GM23338 (cell line): ENCODE measurements around the gene EGFR. TPM values are rescaled to one million over a fixed set of nuclear protein-coding genes. Genes with fewer than 3 reads are reported as not detected.

Experiments
- ATAC-seq: fragments of 200-7000 bp; cut with Tn5 transposase; 3 replicates; pipeline ENCODE4 v1.9.1; 2020
- DNase-seq: peaks from one replicate; pipeline ENCODE4 v3.0.0-alpha.2; 2015; ENCODE audit warnings: low spot score
- H2AFZ ChIP-seq: fragments of 200-600 bp; sonication (generic); 2 replicates; pipeline ENCODE4 v1.8.0; 2016; ENCODE audit warnings: antibody characterized with exemption, mild to moderate bottlenecking, moderate library complexity
- H3F3A ChIP-seq: fragments of 200-600 bp; sonication (generic); replicated peaks from 2 replicates; pipeline ENCODE4 v1.8.0; 2017; ENCODE audit warnings: antibody characterized with exemption, mixed run types, low read depth
- H3K27ac ChIP-seq: fragments of 200-600 bp; sonication (generic); 2 replicates; pipeline ENCODE4 v1.6.1; 2016; ENCODE audit warnings: low read depth
- H3K27me3 ChIP-seq: fragments of 200-600 bp; sonication (generic); 2 replicates; pipeline ENCODE4 v1.8.0; 2016; ENCODE audit warnings: mild to moderate bottlenecking, mixed run types, moderate library complexity; ENCODE audit not compliant: insufficient read depth
- H3K36me3 ChIP-seq: fragments of 200-600 bp; sonication (generic); 2 replicates; pipeline ENCODE4 v1.8.0; 2016; ENCODE audit warnings: mild to moderate bottlenecking; ENCODE audit not compliant: insufficient read depth
- H3K4me1 ChIP-seq: fragments of 200-600 bp; sonication (generic); 2 replicates; pipeline ENCODE4 v1.8.0; 2016; ENCODE audit warnings: mild to moderate bottlenecking, moderate library complexity; ENCODE audit not compliant: insufficient read depth
- H3K4me2 ChIP-seq: fragments of 200-600 bp; sonication (generic); 2 replicates; pipeline ENCODE4 v1.7.1; 2017; ENCODE audit warnings: mixed run types
- H3K4me3 ChIP-seq: fragments of 200-600 bp; sonication (generic); 2 replicates; pipeline ENCODE4 v1.6.1; 2016; ENCODE audit warnings: mixed run types
- H3K79me2 ChIP-seq: fragments of 200-600 bp; sonication (generic); replicated peaks from 2 replicates; pipeline ENCODE4 v1.8.0; 2017; ENCODE audit warnings: mild to moderate bottlenecking; ENCODE audit not compliant: insufficient read depth
- H3K9me2 ChIP-seq: fragments of 200-600 bp; sonication (generic); 2 replicates; pipeline ENCODE4 v1.8.0; 2017; ENCODE audit not compliant: insufficient read depth
- H4K20me1 ChIP-seq: fragments of 200-600 bp; sonication (generic); replicated peaks from 2 replicates; pipeline ENCODE4 v1.8.0; 2017; ENCODE audit warnings: mild to moderate bottlenecking; ENCODE audit not compliant: insufficient read depth
- H3K27ac Mint-ChIP-seq: 2 replicates; pipeline ENCODE4 v1.8.0; 2020; ENCODE audit warnings: inconsistent platforms, mild to moderate bottlenecking, moderate library complexity, mixed read lengths
- H3K27me3 Mint-ChIP-seq: 3 replicates; pipeline ENCODE4 v1.8.0; 2022; ENCODE audit warnings: low read depth, mild to moderate bottlenecking, moderate library complexity, mixed read lengths, inconsistent platforms; ENCODE audit not compliant: insufficient read depth, poor library complexity
- H3K36me3 Mint-ChIP-seq: 3 replicates; pipeline ENCODE4 v1.8.0; 2021; ENCODE audit warnings: low read depth, mild to moderate bottlenecking, inconsistent platforms, moderate library complexity, mixed read lengths
- H3K4me1 Mint-ChIP-seq: 3 replicates; pipeline ENCODE4 v1.8.0; 2020; ENCODE audit warnings: mild to moderate bottlenecking, inconsistent platforms, mixed read lengths
- H3K4me3 Mint-ChIP-seq: 3 replicates; pipeline ENCODE4 v1.8.0; 2021; ENCODE audit warnings: moderate library complexity, mild to moderate bottlenecking, inconsistent platforms, mixed read lengths
- H3K9me3 Mint-ChIP-seq: 3 replicates; pipeline ENCODE4 v1.8.0; 2020; ENCODE audit warnings: moderate library complexity, mild to moderate bottlenecking, inconsistent platforms, mixed read lengths
- CREB1 ChIP-seq: fragments of 250-450 bp; sonication (Bioruptor Pico); IDR thresholded peaks from 2 replicates; pipeline ENCODE4 v1.5.0; 2020; ENCODE audit warnings: low read depth, mild to moderate bottlenecking, moderate library complexity
- EZH2 ChIP-seq: fragments of 200-600 bp; sonication (generic); IDR thresholded peaks from one replicate; pipeline ENCODE4 v1.8.0; 2017; ENCODE audit warnings: antibody characterized with exemption, mild to moderate bottlenecking, low read depth; ENCODE audit not compliant: unreplicated experiment
- EZH2phosphoT487 ChIP-seq: fragments of 200-600 bp; sonication (generic); IDR thresholded peaks from one replicate; pipeline ENCODE4 v1.8.1; 2018; ENCODE audit warnings: antibody characterized with exemption; ENCODE audit not compliant: unreplicated experiment
- JUNB ChIP-seq: IDR thresholded peaks from one replicate; pipeline ENCODE4 v1.6.1; 2016; ENCODE audit warnings: antibody characterized with exemption; ENCODE audit not compliant: unreplicated experiment
- NANOG ChIP-seq: IDR thresholded peaks from 2 replicates; pipeline ENCODE4 v1.6.1; 2016; ENCODE audit warnings: antibody characterized with exemption, borderline replicate concordance
- POLR2AphosphoS5 ChIP-seq: IDR thresholded peaks from 2 replicates; pipeline ENCODE4 v1.6.1; 2016; ENCODE audit warnings: antibody characterized with exemption, low read depth
- STAT1 ChIP-seq: IDR thresholded peaks from one replicate; pipeline ENCODE4 v1.6.1; 2016; ENCODE audit warnings: antibody characterized with exemption; ENCODE audit not compliant: unreplicated experiment
- ZNF114 ChIP-seq: fragments of 250-450 bp; sonication (Bioruptor Pico); IDR thresholded peaks from 2 replicates; pipeline ENCODE4 v1.5.0; 2020; ENCODE audit warnings: mild to moderate bottlenecking, moderate library complexity
- ZNF331 ChIP-seq: fragments of 250-450 bp; sonication (Bioruptor Pico); IDR thresholded peaks from 2 replicates; pipeline ENCODE4 v1.5.0; 2020; ENCODE audit warnings: low read depth, mild to moderate bottlenecking, moderate library complexity
- polyA plus RNA-seq: library from polyadenylated mRNA; unstranded; fragments of >200 nt; fragmentation: Nextera tagmentation; extraction: Ambion mirVana; gene quantifications from 2 replicates; pipeline ENCODE4 v1.2.1, GENCODE V29; 2016
- total RNA-seq: library from RNA; depleted of rRNA; stranded (reverse); fragments of >200 nt; shearing (Covaris generic); gene quantifications from 2 replicates; pipeline ENCODE4 v1.2.3, GENCODE V29; 2014
- TF ChIP-seq, protein P1 (sequence below): IDR thresholded peaks from one replicate; pipeline ENCODE4 v1.6.1; 2018; ENCODE audit warnings: antibody characterized with exemption; ENCODE audit not compliant: unreplicated experiment
- TF ChIP-seq, protein P2 (sequence below), 2 experiments: fragments of 200-600 bp in 1 of 2; sonication (generic) in 1 of 2; conservative IDR thresholded peaks; 2 replicates each; pipeline versions ENCODE4 v1.5.1 to v1.6.1; 2016 to 2017; ENCODE audit warnings: antibody characterized with exemption in 2 of 2, low read depth in 2 of 2, mild to moderate bottlenecking in 2 of 2, moderate library complexity in 1 of 2
- TF ChIP-seq, protein P3 (sequence below): fragments of 250-450 bp; sonication (Bioruptor Pico); IDR thresholded peaks from 2 replicates; pipeline ENCODE4 v1.5.0; 2020; ENCODE audit warnings: mild to moderate bottlenecking, moderate library complexity
- TF ChIP-seq, protein P4 (sequence below): IDR thresholded peaks from 2 replicates; pipeline ENCODE4 v1.6.1; 2016; ENCODE audit warnings: antibody characterized with exemption

The EGFR gene
- total and polyA plus RNA-seq, 2 experiments from 2014 or later, result 1.5 to 4.5 TPM

DNA sequence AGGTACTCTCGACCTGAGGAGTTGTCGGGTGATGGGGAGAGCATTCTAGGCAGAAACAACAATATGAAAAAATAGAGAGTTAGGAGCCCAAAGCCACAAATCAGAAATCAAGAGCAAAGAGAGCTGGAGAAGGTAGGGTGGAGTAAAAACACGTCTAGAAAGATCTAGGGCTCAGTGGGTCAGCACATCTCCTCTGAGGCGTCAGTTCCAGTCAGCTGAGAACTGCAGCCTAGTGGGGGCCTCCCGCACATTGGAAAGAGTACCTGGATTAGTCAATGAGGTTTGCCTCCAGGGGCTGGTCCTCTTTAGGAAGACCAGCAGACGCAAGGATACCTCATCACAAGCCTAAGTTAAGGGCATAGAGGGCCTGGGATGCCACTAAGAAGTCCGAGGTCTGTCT lies 233.1 kb downstream of the EGFR start (continued):
- TF ChIP-seq EZH2 (no peak), EZH2phosphoT487 (no peak)

DNA sequence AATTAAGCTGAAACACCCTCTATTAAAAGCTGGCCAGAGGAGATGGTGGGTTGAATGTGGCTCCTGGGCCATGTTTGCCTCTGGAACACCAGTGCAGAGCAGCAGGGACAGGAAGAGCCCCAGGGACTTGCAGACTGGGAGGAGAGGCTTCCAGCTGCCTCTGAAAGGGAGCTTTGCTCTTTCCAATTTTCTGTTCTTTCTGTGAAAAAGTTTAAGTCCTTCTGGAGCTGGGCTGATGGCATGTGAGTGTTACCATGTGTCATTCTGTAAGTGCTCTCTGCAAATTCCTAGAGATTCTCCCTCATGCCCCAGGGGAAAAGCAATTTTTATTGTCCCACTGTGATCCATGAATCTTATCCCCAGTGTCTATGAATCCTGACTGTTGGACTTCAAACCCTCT lies 233.6 kb downstream of the EGFR start:
- Histone ChIP-seq H3K4me3 (no peak overlapping the region), H2AFZ (no peak overlapping the region), H3K36me3 (no peaks in the 10 kb centered on the region), H3K4me1 (no peaks in the 10 kb centered on the region), H3K79me2 (no peaks in the 10 kb centered on the region), H3K27ac (no peak overlapping the region), H3K4me2 (no peak overlapping the region), H3K9me2 (0 out of 2 replicates have a peak, but pooled peaks cover 3% of the 10 kb centered on the region), H3F3A (no peaks in the 10 kb centered on the region), H4K20me1 (no peaks in the 10 kb centered on the region), H3K27me3 (peaks cover 45% of the 10 kb centered on the region)
- Mint-ChIP-seq H3K4me1 (peaks cover 12% of the 10 kb centered on the region), H3K4me3 (no peak overlapping the region), H3K27me3 (peaks cover 38% of the 10 kb centered on the region), H3K36me3 (no peaks in the 10 kb centered on the region; the same call in 2 of the 3 replicates), H3K9me3 (no peaks in the 10 kb centered on the region), H3K27ac (no peak overlapping the region)
- ATAC-seq (no peak), DNase-seq (no peak)
- no peak for TF ChIP-seq NANOG
- TF ChIP-seq, protein P1, sequence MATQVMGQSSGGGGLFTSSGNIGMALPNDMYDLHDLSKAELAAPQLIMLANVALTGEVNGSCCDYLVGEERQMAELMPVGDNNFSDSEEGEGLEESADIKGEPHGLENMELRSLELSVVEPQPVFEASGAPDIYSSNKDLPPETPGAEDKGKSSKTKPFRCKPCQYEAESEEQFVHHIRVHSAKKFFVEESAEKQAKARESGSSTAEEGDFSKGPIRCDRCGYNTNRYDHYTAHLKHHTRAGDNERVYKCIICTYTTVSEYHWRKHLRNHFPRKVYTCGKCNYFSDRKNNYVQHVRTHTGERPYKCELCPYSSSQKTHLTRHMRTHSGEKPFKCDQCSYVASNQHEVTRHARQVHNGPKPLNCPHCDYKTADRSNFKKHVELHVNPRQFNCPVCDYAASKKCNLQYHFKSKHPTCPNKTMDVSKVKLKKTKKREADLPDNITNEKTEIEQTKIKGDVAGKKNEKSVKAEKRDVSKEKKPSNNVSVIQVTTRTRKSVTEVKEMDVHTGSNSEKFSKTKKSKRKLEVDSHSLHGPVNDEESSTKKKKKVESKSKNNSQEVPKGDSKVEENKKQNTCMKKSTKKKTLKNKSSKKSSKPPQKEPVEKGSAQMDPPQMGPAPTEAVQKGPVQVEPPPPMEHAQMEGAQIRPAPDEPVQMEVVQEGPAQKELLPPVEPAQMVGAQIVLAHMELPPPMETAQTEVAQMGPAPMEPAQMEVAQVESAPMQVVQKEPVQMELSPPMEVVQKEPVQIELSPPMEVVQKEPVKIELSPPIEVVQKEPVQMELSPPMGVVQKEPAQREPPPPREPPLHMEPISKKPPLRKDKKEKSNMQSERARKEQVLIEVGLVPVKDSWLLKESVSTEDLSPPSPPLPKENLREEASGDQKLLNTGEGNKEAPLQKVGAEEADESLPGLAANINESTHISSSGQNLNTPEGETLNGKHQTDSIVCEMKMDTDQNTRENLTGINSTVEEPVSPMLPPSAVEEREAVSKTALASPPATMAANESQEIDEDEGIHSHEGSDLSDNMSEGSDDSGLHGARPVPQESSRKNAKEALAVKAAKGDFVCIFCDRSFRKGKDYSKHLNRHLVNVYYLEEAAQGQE, result no peak
- no peak for TF ChIP-seq EZH2phosphoT487
- TF ChIP-seq, protein P2, sequence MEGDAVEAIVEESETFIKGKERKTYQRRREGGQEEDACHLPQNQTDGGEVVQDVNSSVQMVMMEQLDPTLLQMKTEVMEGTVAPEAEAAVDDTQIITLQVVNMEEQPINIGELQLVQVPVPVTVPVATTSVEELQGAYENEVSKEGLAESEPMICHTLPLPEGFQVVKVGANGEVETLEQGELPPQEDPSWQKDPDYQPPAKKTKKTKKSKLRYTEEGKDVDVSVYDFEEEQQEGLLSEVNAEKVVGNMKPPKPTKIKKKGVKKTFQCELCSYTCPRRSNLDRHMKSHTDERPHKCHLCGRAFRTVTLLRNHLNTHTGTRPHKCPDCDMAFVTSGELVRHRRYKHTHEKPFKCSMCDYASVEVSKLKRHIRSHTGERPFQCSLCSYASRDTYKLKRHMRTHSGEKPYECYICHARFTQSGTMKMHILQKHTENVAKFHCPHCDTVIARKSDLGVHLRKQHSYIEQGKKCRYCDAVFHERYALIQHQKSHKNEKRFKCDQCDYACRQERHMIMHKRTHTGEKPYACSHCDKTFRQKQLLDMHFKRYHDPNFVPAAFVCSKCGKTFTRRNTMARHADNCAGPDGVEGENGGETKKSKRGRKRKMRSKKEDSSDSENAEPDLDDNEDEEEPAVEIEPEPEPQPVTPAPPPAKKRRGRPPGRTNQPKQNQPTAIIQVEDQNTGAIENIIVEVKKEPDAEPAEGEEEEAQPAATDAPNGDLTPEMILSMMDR (conservative IDR thresholded peaks at IDR 0.05; ENCODE audit: low read depth in 2 of 2), result no peak
- TF ChIP-seq STAT1, result no peak
- no peak for TF ChIP-seq POLR2AphosphoS5
- TF ChIP-seq, protein P3, sequence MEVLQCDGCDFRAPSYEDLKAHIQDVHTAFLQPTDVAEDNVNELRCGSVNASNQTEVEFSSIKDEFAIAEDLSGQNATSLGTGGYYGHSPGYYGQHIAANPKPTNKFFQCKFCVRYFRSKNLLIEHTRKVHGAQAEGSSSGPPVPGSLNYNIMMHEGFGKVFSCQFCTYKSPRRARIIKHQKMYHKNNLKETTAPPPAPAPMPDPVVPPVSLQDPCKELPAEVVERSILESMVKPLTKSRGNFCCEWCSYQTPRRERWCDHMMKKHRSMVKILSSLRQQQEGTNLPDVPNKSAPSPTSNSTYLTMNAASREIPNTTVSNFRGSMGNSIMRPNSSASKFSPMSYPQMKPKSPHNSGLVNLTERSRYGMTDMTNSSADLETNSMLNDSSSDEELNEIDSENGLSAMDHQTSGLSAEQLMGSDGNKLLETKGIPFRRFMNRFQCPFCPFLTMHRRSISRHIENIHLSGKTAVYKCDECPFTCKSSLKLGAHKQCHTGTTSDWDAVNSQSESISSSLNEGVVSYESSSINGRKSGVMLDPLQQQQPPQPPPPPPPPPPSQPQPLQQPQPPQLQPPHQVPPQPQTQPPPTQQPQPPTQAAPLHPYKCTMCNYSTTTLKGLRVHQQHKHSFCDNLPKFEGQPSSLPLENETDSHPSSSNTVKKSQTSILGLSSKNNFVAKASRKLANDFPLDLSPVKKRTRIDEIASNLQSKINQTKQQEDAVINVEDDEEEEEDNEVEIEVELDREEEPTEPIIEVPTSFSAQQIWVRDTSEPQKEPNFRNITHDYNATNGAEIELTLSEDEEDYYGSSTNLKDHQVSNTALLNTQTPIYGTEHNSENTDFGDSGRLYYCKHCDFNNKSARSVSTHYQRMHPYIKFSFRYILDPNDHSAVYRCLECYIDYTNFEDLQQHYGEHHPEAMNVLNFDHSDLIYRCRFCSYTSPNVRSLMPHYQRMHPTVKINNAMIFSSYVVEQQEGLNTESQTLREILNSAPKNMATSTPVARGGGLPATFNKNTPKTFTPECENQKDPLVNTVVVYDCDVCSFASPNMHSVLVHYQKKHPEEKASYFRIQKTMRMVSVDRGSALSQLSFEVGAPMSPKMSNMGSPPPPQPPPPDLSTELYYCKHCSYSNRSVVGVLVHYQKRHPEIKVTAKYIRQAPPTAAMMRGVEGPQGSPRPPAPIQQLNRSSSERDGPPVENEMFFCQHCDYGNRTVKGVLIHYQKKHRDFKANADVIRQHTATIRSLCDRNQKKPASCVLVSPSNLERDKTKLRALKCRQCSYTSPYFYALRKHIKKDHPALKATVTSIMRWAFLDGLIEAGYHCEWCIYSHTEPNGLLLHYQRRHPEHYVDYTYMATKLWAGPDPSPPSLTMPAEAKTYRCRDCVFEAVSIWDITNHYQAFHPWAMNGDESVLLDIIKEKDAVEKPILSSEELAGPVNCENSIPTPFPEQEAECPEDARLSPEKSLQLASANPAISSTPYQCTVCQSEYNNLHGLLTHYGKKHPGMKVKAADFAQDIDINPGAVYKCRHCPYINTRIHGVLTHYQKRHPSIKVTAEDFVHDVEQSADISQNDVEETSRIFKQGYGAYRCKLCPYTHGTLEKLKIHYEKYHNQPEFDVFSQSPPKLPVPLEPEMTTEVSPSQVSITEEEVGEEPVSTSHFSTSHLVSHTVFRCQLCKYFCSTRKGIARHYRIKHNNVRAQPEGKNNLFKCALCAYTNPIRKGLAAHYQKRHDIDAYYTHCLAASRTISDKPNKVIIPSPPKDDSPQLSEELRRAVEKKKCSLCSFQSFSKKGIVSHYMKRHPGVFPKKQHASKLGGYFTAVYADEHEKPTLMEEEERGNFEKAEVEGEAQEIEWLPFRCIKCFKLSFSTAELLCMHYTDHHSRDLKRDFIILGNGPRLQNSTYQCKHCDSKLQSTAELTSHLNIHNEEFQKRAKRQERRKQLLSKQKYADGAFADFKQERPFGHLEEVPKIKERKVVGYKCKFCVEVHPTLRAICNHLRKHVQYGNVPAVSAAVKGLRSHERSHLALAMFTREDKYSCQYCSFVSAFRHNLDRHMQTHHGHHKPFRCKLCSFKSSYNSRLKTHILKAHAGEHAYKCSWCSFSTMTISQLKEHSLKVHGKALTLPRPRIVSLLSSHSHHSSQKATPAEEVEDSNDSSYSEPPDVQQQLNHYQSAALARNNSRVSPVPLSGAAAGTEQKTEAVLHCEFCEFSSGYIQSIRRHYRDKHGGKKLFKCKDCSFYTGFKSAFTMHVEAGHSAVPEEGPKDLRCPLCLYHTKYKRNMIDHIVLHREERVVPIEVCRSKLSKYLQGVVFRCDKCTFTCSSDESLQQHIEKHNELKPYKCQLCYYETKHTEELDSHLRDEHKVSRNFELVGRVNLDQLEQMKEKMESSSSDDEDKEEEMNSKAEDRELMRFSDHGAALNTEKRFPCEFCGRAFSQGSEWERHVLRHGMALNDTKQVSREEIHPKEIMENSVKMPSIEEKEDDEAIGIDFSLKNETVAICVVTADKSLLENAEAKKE (CRISPR knock-in tag), result no peak
- TF ChIP-seq ZNF331, result no peak
- TF ChIP-seq ZNF114 (CRISPR knock-in tag), result no peak
- no peak for TF ChIP-seq EZH2
- TF ChIP-seq CREB1, result no peak
- TF ChIP-seq, protein P4, sequence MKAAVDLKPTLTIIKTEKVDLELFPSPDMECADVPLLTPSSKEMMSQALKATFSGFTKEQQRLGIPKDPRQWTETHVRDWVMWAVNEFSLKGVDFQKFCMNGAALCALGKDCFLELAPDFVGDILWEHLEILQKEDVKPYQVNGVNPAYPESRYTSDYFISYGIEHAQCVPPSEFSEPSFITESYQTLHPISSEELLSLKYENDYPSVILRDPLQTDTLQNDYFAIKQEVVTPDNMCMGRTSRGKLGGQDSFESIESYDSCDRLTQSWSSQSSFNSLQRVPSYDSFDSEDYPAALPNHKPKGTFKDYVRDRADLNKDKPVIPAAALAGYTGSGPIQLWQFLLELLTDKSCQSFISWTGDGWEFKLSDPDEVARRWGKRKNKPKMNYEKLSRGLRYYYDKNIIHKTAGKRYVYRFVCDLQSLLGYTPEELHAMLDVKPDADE, result no peak
- no peak for TF ChIP-seq JUNB
